Sigmoid colon (tissue), 3 donors: ENCODE measurements around the gene CDC6.

Source experiments
- CTCF ChIP-seq, 4 experiments: fragments of 450-650 bp in 3 of 4; fragments of 200-600 bp in 1 of 4; IDR thresholded peaks; one replicate each; pipeline ENCODE4 v1.5.1; 2016 to 2019; ENCODE audit warnings: antibody characterized with exemption in 4 of 4, mild to moderate bottlenecking in 3 of 4, moderate library complexity in 2 of 4
- POLR2A ChIP-seq, 2 donors: fragments of 450-650 bp; IDR thresholded peaks; one replicate each; pipeline ENCODE4 v1.6.1; 2016; ENCODE audit warnings: antibody characterized with exemption in 2 of 2, mild to moderate bottlenecking in 2 of 2, moderate library complexity in 2 of 2

GRCh38 chr17:40253565-40253964 lies 34.1 kb upstream of the CDC6 start:
- TF ChIP-seq CTCF (IDR thresholded peaks at IDR 0.05) (no peak), POLR2A (IDR thresholded peaks at IDR 0.05) (no peak)
